ENCODE measurements around the gene VKORC1.

- TF ChIP-seq, protein P1, sequence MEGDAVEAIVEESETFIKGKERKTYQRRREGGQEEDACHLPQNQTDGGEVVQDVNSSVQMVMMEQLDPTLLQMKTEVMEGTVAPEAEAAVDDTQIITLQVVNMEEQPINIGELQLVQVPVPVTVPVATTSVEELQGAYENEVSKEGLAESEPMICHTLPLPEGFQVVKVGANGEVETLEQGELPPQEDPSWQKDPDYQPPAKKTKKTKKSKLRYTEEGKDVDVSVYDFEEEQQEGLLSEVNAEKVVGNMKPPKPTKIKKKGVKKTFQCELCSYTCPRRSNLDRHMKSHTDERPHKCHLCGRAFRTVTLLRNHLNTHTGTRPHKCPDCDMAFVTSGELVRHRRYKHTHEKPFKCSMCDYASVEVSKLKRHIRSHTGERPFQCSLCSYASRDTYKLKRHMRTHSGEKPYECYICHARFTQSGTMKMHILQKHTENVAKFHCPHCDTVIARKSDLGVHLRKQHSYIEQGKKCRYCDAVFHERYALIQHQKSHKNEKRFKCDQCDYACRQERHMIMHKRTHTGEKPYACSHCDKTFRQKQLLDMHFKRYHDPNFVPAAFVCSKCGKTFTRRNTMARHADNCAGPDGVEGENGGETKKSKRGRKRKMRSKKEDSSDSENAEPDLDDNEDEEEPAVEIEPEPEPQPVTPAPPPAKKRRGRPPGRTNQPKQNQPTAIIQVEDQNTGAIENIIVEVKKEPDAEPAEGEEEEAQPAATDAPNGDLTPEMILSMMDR (IDR thresholded peaks at IDR 0.05; ENCODE audit: poor library complexity) = no peak
- no peak for TF ChIP-seq EZH2 (IDR thresholded peaks at IDR 0.05; ENCODE audit: borderline replicate concordance)
These were observed 30.6 kb downstream of the VKORC1 start for GRCh38 chr16:31063843-31064611.
